C4-2B (cell line): ENCODE measurements around the gene TRAF3.

Experiments used
- CTCF ChIP-seq: fragments of 450-650 bp; conservative IDR thresholded peaks from 2 replicates; pipeline ENCODE4 v1.5.1; 2017; ENCODE audit warnings: mild to moderate bottlenecking
- ZFX ChIP-seq: fragments of 450-650 bp; IDR thresholded peaks from 2 replicates; pipeline ENCODE4 v1.6.1; 2017

- TF ChIP-seq CTCF (no peak), ZFX (no peak)
These were observed 93.0 kb downstream of the TRAF3 start for GRCh38 chr14:102870246-102870645.
